GM18868 (cell line): ENCODE measurements around the gene NSUN7.
"Not testable (repeated sequence)": the region's sequence is repeated elsewhere in the genome, so short reads cannot be mapped to it uniquely, and the experiment has no call there.

Experiments used
- ATAC-seq: cut with Tn5 transposase; IDR thresholded peaks from one replicate; pipeline ENCODE4 v1.9.1; 2021; ENCODE audit warnings: mild to moderate bottlenecking, moderate library complexity; ENCODE audit not compliant: unreplicated experiment

NSUN7 gene

GRCh38 chr4:40749717-40750460 is at the start of gene NSUN7:
NSUN7 (plus strand) TSS chr4:40749955; CDS start chr4:40750694, 739 bp downstream.
- ATAC-seq: peak; percentile 51

- no peak for ATAC-seq
These were observed 47.5 kb upstream of the NSUN7 start for GRCh38 chr4:40702137-40702799.

- ATAC-seq: no peak
These were observed 47.0 kb upstream of the NSUN7 start for GRCh38 chr4:40702800-40703151.

GRCh38 chr4:40704073-40704472 is 45.7 kb upstream of the NSUN7 start:
- no peak for ATAC-seq

- ATAC-seq: no peak
These were observed 39.1 kb upstream of the NSUN7 start for GRCh38 chr4:40710484-40711254.

GRCh38 chr4:40713001-40713400 is 36.8 kb upstream of the NSUN7 start:
- not testable (repeated sequence) for ATAC-seq

- no peak for ATAC-seq
These were observed 36.0 kb upstream of the NSUN7 start for GRCh38 chr4:40713798-40714197.

GRCh38 chr4:40718586-40718985 is 31.2 kb upstream of the NSUN7 start:
- no peak for ATAC-seq

- peak; percentile 72 for ATAC-seq
These were observed 30.6 kb upstream of the NSUN7 start for GRCh38 chr4:40719008-40719623.

- no peak for ATAC-seq
These were observed 29.4 kb upstream of the NSUN7 start for GRCh38 chr4:40720351-40720750.

- ATAC-seq: no peak
These were observed 28.8 kb upstream of the NSUN7 start for GRCh38 chr4:40720916-40721315.

GRCh38 chr4:40721730-40722171 is 28.0 kb upstream of the NSUN7 start:
- no peak for ATAC-seq

GRCh38 chr4:40722576-40723161 is 27.1 kb upstream of the NSUN7 start:
- peak; percentile 72 for ATAC-seq

- ATAC-seq: no peak
These were observed 26.0 kb upstream of the NSUN7 start for GRCh38 chr4:40723728-40724127.

- ATAC-seq: no peak
These were observed 21.4 kb upstream of the NSUN7 start for GRCh38 chr4:40728333-40728732.

- no peak for ATAC-seq
These were observed 20.2 kb upstream of the NSUN7 start for GRCh38 chr4:40729555-40729954.

GRCh38 chr4:40730091-40730679 is 19.6 kb upstream of the NSUN7 start:
- no peak for ATAC-seq

- ATAC-seq: no peak
These were observed 18.4 kb upstream of the NSUN7 start for GRCh38 chr4:40731361-40731760.

- peak; percentile 49 for ATAC-seq
These were observed 17.9 kb upstream of the NSUN7 start for GRCh38 chr4:40731792-40732245.

- ATAC-seq: no peak
These were observed 16.0 kb upstream of the NSUN7 start for GRCh38 chr4:40733752-40734151.
